HL-60/S4 (cell line): ENCODE data around the gene LMNTD1.
"Not testable (repeated sequence)": the region's sequence is repeated elsewhere in the genome, so short reads cannot be mapped to it uniquely, and the experiment has no call there.

Experiments
- in situ Hi-C: fragments of 300-500 bp; cut with MboI; formaldehyde crosslinking; loops from 2 replicates; pipeline ENCODE4 v1.14.3; 2022; ENCODE audit warnings: low sequenced_read_pairs

LMNTD1 gene, protein sequence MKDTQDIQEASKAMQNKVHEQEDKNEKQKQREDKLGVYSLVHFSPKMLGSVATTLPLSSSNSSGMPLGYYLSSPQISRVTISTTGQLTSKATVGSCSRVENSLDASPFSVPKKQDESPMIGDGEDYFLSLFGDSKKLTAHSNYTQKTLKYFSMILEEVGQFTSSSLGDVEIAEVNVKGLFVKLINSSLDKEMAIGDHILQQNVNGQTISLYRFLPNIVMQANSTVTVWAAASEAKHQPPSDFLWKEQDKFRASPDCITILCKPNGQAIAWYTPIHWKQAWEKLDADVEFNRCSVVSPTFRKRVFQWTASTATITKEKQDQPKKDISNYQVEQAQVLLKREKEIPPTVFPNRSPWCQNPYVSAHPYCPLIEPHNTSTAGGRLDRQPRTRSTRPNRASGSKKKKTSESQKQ

DNA sequence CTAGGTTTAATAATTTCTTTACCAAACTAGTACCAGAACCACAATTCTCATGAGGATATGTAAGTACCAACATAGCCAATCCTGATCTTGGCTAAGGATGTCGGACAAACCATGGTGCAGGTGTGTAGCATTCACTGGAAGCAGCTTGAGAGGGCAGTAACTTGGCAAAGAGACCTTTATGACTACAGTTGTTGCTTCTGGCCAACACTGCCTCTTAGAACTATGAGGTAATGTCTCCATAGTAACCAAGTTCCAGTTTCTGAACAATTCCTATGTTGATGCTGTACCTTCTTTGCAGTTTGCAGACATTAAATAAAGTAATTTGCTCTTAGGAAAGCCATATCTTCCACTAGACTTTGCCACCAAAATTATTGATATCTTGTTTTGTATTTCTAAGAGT, at the start of gene LMNTD1:
Gene LMNTD1, minus strand, starts transcription at position 186 of the 400 bp plus-strand sequence. CDS start 324 bp downstream, outside the sequence.
- in situ Hi-C loops, result no loop called here

DNA sequence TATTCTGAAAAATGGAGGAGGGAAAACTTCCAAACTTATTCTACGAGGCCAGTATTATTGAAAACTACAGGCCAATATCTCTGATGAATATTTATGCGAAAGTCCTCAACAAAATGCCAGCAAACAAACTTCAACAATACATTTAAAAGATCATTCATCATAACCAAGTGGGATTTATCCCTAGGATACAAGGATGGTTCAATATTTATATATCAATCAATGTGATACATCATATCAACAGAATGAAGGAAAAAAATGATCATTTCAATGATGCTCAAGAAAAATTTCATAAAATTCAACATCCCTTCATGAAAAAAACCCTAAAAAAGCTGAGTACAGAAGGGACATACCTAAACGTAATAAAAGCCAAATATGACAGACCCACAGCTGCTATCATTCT, 45.9 kb upstream of the LMNTD1 start:
- in situ Hi-C loops, result no loop called here

DNA sequence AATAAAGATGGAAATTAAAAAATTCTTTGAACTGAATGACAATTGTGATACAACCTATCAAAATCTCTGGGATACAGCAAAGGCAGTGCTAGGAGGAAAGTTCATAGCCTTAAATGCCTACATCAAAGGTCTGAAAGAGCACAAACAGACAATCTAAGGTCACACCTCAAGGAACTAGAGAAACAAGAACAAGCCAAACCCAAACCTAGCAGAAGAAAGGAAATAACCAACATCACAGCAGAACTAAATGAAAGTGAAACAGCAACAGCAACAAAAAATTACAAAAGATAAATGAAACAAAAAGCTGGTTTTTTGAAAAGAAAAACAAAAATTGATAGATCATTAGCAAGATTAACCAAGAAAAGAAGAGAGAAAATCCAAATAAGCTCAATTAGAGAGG, 42.4 kb upstream of the LMNTD1 start:
- in situ Hi-C loops, result not testable (repeated sequence)

DNA sequence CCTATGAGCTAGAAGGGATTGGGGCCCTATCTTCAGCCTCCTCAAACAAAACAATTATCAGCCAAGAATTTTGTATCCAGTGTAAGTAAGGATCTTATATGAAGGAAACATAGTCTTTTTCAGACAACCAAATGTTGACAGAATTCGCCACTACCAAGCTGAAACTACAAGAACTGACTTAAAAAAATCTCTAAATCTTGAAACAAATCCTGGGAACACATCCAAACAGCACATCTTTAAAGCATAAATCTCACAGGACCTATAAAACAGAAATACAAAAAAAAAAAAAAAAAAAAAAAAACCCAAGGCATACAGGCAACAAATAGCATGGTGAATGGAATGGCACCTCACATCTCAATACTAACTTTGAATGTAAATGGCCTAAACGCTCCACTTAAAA, 41.3 kb upstream of the LMNTD1 start:
- in situ Hi-C loops, result no loop called here

DNA sequence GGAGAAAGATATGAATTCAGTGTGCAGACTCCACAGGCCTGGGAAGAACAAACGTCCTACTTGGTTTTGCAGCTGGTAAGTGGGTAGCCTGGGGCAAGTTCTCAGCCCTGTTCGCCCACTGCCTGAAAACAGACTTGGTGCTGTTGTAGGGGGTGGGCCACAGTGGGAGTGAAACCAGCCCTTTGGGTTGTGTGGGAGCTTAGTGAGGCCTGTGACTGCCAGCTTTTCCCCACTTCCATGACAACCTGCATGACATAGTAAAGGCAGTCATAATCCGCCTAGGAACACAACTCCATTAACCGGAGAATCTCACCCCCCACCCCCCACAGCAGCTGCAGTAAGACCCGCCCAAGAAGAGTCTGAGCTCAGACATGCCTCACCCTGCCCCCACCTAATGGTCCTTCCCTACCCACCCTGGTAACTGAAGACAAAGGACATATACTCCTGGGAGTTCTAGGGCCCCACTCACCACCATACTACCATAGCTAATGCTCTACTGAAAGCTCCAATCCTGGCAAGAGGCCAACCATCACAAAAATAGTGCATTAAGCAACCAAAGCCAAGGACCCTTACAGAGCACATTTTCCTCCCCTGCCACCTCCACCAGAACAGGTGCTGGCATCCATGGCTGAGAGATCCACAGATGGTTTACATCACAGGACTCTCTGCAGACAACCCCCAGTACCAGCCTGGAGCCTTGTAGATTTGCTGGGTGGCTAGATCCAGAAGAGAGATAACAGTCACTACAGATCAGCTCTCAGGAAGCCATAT, 39.8 kb upstream of the LMNTD1 start:
- in situ Hi-C loops, result no loop called here

DNA sequence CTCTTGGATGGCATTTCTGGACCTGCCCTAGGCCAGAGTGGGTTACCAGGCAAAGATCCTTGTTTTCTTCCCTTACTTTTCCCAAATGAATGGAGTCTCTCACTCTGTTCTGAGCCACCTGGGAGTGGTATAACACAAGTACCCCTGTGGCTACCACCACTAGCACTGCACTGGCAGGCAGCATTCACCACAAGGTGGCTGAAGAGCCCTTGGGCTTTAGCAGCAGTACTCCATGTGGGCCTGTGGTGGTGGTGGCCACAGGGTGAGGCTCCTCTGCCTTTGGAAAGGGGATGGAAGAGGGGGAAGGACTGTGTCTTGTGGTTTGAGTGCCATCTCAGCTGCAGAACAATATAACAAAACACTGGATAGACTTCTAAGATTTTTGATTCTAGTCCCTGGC, 38.1 kb upstream of the LMNTD1 start:
- in situ Hi-C loops, result no loop called here

DNA sequence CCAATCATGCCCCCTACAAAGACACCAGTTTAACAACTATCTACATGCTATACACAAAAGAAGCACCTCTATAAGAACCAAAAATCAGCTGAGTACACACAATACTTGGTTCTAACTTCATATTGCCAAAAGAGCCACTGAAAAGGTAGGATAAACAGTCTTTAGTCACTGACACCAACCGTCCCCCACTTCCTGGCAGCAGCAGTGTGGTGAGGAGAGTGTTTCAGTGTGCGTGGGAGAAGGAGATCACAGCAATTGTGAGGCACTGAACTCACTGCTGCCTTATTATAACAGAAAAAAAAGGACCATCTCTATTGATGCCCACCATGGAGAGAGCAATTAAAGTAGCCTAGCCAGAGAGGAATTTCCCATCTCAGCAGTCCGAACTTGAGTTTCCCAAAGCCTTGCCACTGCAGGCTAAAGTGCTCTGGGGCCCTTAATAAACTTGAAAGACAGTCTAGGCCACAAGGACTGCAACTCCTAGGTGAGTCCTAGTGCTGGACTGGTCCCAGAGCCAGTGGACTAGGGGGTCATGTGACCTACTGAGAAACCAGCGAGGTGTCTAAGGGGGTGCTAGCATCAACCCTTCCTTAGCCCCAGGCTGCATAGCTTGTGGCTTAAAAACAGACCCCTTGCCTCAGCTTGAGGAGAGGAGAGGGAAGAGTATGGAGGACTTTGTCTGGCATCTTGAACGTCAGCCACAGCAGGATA, 37.1 kb upstream of the LMNTD1 start:
- in situ Hi-C loops, result no loop called here

DNA sequence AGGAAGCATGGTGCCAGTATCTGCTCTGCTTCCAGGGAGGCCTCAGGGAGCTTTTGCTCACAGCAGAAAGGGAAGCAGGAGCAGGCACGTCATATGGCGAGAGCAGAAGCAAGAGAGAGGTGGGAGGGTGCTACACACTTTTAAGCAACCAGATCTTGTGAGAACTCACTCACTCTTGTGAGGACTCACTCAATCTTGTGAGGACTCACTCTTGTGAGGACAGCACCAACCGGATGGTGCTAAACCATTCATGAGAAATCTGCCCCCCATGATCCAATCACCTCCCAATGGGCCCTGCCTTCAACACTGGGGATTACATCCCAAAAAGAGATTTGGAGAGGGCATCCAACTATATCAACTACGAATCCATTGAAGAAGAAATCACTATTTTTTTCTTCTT, 34.3 kb upstream of the LMNTD1 start:
- in situ Hi-C loops, result no loop called here

DNA sequence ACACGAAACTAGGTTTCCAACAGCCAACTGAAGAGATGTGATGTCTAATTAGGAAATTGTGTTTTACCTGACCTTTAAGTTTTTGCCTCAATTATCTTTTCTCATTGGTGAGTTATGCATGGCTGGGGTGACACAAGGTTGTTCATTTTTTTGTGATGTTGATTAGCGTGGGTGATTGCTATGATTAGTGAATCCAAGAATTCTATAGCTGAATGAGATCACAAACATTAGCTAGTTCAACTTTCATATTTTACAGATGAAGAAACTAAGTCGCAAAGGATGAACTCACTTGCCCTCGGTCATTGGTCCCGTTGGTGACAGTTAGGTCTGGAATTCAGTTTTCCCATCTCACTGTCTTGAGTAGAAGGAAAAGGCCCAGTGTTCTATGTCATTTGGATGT, 32.6 kb upstream of the LMNTD1 start:
- in situ Hi-C loops, result no loop called here

DNA sequence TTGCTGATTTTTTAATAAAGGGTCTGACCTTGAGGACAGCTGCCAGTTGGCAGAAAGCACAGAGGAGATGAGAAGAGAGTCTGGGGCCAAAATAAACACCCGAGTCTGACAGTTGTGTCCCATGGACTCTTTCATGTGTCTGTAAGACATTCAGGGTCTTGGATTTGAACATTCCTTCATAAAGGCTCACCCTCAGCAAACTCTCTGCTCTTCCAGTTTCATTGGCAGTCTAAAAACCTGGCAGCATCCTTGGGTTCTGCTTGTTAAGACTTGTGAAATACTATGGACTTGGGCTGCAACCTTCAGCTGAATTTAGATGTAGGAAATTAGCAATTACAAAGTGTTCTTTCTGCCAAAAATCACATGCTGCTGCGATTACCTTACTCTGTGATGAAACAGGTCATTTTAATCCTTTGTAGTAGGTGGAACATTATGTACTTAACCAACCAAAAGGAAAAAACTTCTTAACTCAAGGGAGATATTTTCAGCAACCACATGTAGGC, 32.0 kb upstream of the LMNTD1 start:
- in situ Hi-C loops, result no loop called here

DNA sequence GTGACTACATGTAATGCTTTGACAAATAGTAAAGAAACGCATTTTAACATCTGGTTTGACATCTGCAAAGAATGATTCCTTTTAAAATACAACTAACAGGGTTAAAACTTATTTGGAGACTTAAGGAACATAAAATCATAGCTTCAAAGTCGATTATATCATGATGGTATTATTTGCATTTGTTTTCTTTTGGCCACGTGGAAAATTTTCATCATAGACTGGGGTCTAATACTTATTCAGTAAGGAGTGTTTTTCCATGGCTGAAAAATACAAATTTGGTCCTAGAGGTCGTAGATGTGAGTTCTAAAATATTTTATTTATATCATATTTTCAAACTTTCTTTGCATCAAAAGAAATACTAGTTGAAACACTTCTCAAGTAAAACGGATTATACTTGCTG, 31.5 kb upstream of the LMNTD1 start:
- in situ Hi-C loops, result no loop called here

DNA sequence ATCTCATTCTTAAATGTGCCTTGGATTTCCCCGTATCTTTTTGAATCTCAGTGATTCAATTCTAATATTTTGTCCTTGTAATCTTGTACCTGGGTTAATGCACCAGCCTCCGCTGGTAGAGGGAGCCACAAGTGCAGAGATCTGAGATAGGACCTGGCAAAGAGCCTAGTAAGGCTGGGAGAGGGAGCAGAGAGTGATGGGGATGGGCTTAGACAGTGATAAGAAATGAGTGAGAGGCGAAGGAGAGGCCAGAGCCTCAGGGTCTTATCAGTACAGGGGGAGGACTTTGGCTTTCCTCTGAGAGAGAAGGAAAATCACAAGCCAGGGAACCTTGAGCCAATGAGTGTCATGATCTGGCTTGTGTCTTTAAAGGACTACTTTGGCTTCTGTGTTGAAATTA, 30.5 kb upstream of the LMNTD1 start:
- in situ Hi-C loops, result no loop called here

DNA sequence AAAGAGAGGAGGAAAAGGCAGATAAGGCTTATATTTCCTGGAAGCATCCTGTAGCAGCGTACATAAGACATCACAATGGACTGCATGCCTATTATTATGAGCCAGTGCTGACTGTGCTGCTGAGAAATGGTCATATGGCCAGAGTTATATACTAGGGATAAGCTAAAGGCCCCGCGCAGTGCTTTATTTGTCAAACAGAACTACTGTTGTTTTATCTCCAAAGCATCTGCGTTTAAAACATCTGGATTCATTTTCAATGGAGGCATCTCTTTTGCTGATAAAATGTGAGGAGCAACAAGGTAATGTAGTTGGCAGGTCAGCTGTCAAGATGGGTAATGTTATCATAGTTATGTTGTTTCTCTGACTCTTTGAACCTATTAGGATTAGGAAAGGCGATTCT, 28.0 kb upstream of the LMNTD1 start:
- in situ Hi-C loops, result no loop called here

DNA sequence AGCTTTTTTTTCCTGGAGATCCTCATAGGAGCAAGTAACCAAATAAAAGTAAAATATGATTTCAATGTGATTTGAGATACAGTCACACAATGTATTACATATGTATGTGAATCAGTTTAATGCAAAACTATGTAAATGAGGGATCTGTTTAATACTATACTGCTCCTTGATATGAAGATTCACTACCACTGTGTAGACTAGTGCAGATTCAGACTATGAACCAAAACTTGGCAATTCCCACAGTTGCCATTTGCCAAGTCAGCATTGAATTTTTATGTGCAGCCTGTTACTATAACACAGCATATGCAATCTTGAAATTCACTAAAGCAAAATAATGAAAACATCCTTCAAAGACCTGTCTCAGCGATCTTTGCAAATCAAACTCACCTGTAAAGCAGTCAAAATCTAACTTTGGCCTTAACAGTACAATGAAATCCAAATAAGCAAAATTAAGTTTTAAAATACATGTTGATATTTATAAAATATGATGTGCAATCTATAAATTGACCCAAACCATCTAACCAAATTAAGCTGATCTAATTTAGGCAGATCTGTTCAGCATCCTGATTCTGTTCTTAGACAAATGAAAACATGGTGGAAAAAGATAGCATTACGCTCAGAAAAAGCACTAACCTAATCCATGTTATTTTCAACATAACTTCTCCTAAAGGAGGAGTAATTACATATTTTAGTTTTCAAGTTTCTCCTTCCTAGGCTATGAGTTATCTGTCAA, 25.5 kb upstream of the LMNTD1 start:
- in situ Hi-C loops, result no loop called here

DNA sequence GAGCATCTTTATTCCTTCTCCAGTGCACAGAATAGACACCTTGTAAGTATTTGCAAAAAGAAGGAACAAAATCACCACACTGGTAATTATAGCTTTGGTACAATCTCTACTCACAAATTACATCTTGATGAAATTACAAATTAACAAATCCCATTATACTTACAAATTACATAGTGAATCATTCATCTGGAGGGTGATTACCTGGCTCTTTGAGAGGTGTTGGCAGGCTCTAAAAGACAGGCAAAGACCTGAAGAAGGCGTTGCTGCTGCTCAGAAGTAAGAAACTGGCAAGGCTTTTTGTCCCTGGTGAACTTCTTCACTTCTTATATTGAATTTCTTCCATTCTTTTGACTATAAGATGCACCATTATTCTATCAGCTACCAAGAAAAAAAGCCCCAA, 21.7 kb upstream of the LMNTD1 start:
- in situ Hi-C loops, result no loop called here

DNA sequence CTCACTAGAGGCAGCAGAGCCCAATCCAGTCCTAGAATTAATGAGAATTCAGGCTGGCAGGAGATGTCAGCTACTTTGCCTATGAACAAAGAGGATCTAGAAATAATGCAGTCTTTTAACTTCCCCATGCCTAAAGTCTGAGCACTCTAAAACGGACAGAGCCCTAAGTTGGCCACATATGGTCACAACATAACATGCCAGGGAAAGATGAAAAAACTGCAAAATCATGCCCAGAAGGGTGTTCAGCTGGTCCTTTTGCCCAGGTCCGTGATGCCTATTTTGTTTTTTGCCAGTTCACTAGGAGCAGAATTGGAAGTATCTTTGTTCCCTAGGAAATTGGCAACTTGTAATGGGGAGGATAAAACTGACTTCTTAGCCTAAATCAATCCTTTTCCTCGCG, 20.3 kb upstream of the LMNTD1 start:
- in situ Hi-C loops, result no loop called here

DNA sequence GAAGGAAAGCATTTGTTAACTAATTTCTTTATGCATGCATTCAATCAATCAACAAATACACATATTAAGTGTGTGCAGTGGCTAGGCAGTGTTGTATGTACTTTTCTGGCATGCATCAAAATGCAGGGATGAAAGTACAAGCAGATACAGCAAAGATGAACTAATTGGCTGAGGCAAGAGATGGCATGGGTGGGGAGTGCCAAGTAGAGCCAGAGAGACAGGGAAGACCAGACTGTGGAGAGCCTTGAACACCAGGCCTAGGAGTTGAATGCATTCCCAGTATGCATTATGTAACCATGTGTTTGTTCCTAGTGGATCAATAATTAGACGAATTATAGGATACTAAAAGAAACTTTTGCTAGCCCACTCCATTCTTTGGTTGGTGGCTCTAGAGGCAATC, 17.3 kb upstream of the LMNTD1 start:
- in situ Hi-C loops, result no loop called here

DNA sequence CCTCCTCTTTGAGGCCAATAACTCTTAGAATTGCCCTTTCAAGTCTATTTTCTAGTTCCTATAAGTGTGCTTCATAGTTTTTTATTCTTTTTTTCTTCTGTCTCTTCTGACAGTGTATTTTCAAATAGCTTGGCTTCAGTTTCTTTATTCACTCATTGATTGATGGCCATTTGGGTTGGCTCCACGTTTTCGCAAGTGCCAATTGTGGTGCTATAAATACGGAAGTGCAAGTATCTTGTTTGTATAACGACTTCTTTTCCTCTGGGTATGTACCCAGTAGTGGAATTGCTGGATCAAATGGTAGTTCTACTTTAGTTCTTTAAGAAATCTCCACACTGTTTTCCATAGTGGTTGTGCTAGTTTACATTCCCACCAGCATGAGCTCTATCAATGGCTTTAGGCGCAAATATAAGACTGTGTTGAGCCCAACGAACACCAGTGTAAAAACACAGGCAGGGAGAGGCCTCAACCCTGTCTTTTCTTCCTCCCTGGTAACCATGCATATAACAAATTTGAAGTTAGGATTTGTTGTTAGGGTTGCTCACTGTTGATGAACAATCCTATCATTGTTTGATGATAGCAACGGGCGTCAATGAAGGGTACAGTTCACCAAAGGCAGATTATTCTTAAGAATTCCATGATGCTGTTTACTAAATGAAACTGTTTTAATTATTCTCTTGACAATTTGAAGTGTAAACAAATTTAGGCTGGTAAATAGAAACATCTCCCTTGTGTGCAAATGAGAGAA, 13.3 kb upstream of the LMNTD1 start:
- in situ Hi-C loops, result no loop called here

DNA sequence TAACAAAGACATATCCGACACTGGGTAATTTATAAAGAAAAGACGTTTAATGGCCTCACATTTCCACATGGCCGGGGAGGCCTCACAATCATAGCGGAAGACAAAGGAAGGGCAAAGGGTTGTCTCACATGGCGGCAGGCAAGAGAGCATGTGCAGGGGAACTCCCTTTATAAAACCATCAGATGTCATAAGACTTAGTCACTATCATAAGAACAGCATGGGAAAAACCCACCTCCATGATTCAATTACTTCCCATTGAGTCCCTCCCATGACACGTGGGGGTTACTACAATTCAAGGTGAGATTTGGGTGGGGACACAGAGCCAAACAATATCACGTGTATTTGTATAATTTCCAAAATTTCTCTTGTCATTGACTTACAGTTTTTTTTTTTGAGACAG, 5.5 kb upstream of the LMNTD1 start:
- in situ Hi-C loops, result no loop called here

DNA sequence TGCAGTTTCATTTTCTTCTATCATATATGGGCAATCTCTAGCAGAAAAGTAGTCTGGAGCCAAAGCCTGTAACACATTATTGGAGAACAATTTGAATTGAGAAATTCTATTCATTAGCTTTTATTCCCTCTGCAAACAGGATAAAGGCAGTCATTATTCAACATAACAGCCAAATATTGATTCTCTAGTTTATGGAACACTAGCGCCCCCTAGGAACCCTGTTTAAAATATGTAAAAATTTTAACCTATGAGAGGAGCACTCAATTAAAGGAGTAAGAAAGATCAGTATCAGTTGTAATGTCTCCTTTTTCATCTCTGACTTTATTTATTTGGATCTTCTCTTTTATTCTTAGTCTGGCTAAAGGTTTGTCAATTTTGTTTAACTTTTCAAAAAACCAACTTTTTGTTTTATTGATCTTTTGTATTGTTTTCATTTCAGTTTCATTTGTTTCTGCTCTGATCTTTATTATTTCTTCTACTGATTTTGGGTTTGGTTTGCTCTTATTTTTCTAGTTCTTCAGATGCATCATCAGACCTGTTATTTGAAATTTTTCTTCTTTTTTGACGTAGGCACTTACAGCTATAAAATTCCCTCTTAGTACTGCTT, 4.8 kb upstream of the LMNTD1 start:
- in situ Hi-C loops, result no loop called here
